GM10847 (cell line): Measurements from ENCODE around the gene ACAA1.

Source experiments
- POLR2A ChIP-seq: IDR thresholded peaks from 2 replicates; pipeline ENCODE4 v1.6.1; 2011; ENCODE audit not compliant: insufficient read length; ENCODE audit errors: extremely low read depth

The ACAA1 gene

GRCh38 chr3:38101811-38102443, 35.0 kb downstream of the ACAA1 start:
- no peak for TF ChIP-seq POLR2A

- TF ChIP-seq POLR2A = no peak
These were observed 36.4 kb downstream of the ACAA1 start for GRCh38 chr3:38100498-38100897.

- TF ChIP-seq POLR2A = no peak
These were observed 37.4 kb downstream of the ACAA1 start for GRCh38 chr3:38099518-38099917.

GRCh38 chr3:38098376-38098723, 38.6 kb downstream of the ACAA1 start:
- no peak for TF ChIP-seq POLR2A

- TF ChIP-seq POLR2A = no peak
These were observed 39.2 kb downstream of the ACAA1 start for GRCh38 chr3:38097446-38098375.

- TF ChIP-seq POLR2A = no peak
These were observed 41.1 kb downstream of the ACAA1 start for GRCh38 chr3:38095669-38096483.

GRCh38 chr3:38094999-38095398, 41.9 kb downstream of the ACAA1 start:
- TF ChIP-seq POLR2A = no peak

GRCh38 chr3:38090453-38090852, 46.5 kb downstream of the ACAA1 start:
- TF ChIP-seq POLR2A = no peak

GRCh38 chr3:38089163-38089562, 47.8 kb downstream of the ACAA1 start:
- no peak for TF ChIP-seq POLR2A

- TF ChIP-seq POLR2A = no peak
These were observed 48.5 kb downstream of the ACAA1 start for GRCh38 chr3:38088126-38089078.

GRCh38 chr3:38086496-38086895, 50.4 kb downstream of the ACAA1 start:
- TF ChIP-seq POLR2A = no peak

GRCh38 chr3:38085943-38086324, 51.0 kb downstream of the ACAA1 start:
- no peak for TF ChIP-seq POLR2A

GRCh38 chr3:38085311-38085942, 51.5 kb downstream of the ACAA1 start:
- TF ChIP-seq POLR2A = no peak
